Ammon's horn (tissue), 1 donor: ENCODE results near the gene EXOG.

ENCODE experiments used
- DNase-seq: peaks from one replicate; pipeline ENCODE4 v3.0.0-alpha.2; 2016; ENCODE audit warnings: low spot score

The EXOG gene

DNA sequence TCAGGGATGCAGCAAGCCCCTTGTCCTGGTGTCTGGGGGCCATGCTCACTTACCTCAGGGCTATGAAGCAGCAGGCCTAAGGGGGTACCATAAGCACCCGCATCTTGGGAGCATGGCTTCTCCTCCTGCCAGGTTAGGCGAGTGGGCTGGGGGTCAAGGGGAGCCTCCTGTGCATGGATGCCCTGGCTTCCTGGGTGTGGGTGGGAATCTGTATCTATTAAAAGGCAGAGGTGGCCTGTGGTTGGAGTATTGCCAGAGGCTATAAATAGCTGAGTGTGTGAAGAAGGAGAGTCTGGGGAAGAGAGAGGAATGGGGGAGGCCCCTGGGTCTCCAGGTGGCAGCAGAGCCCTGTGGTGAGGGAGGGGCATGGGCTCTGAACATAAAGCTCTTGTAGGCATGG, 22.9 kb upstream of the EXOG start:
- no peak for DNase-seq

GRCh38 chr3:38474928-38475605, 21.1 kb upstream of the EXOG start:
- no peak for DNase-seq

DNA sequence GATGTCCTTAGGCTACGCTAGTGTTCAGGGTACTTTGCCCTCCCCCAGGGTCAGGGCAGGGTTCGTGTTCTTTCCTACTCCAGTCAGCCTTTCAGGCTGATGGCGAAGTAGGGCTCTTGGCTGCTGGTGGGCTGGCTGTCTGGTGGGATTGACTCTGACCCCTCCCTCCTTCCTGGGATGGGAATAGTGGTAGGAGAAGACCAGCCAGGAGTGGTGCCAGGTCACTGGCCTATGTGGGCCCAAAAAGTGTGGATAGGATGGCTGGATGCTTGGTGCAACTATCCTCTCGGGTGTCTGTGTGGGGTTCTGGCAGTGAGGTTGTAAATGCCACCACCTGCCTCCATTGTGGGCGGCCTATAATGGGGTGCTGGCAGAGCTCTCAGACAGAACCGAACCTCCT, 20.4 kb upstream of the EXOG start:
- DNase-seq = no peak

DNA sequence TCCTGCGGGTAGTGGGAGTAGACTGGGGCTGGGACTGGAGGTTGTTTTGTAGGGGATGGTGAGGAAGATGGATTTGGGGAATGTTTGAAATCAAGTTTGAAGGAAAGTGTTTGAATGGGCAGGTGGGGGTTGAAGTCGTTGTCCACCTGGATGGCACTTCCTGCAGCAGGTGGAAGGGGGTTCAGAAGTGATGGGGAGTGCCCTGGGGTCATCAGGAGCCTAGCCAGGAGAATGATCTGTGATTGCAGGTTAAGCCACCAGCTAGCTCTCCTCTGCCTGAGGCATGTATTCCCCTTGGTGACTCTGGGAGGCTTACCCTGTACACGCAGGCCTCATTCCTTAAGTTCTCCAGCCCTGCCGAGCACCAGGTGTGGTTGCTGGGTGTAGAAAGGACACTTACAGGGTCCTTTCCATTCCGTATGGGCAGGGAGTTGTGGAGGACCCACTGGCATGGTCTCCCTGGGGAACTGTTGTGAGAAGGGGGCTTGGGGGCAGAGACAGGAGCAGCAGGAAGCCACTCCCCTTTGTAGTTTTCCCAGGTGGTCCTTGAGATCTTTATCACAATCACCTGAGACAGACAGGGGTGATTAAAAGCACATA, 19.9 kb upstream of the EXOG start:
- DNase-seq = no peak

DNA sequence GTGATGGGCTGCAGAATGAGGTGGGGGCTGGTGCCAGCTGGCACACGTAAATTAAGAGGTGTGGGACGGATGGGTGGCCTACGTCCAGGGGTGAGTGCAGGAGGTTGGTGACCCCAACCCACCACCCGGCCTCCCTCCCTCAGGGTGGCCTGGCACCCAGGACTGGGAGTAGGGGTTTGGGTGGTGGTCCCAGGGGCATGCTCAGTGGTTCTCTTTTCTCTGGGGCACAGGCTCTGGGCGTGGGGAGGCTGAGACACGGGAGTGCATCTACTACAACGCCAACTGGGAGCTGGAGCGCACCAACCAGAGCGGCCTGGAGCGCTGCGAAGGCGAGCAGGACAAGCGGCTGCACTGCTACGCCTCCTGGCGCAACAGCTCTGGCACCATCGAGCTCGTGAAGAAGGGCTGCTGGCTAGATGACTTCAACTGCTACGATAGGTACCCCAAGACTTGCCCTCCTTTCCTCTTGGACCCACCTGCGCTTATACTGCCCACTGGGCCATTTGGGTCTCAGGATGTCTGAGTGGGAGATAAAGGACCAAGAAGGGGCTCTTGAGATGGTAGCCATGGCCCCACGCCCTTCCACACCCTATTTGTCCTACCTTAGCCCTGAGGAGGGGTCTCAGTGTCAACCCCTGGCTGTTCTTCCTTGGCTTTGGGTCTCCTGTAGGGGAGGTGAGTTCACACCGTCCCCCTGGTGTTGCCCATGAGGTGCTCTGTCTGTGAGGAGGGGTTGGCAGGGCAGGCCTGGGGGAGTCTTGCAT, 18.9 kb upstream of the EXOG start:
- no peak for DNase-seq

DNA sequence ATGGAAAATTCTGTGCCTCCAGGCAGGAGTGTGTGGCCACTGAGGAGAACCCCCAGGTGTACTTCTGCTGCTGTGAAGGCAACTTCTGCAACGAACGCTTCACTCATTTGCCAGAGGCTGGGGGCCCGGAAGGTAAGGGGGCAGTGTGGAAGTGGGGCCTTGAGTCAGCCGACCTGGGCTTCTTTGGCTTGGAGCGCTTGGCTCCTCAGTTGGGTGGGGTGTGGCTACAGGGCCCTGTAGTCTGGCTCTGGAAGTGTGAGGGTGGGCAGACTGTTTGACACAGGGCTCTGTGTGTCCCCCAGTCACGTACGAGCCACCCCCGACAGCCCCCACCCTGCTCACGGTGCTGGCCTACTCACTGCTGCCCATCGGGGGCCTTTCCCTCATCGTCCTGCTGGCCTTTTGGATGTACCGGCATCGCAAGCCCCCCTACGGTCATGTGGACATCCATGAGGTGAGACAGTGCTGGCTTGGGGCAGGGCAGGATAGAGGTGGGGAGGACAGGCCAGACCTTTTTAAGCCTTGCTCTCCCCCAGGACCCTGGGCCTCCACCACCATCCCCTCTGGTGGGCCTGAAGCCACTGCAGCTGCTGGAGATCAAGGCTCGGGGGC, 18.2 kb upstream of the EXOG start:
- no peak for DNase-seq

DNA sequence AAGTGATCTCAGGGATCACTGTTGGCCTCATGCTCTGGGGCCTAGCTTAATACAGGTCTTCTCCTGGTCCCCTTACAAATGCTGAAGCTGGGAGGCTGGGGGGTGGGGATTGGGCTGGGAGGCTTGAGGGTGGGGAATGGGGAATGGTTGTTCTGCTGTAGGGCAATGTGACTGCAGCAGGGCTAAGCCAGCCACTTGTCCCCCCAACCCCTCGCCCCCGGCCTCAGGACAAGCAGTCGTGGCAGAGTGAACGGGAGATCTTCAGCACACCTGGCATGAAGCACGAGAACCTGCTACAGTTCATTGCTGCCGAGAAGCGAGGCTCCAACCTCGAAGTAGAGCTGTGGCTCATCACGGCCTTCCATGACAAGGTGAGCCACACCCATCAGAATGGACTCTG, 17.2 kb upstream of the EXOG start:
- no peak for DNase-seq

GRCh38 chr3:38479431-38480092, 16.6 kb upstream of the EXOG start:
- peak; percentile 86 for DNase-seq

- DNase-seq = no peak
Observed at GRCh38 chr3:38480093-38480445, 16.1 kb upstream of the EXOG start.

GRCh38 chr3:38480930-38481329, 15.2 kb upstream of the EXOG start:
- no peak for DNase-seq

GRCh38 chr3:38482951-38483350, 13.2 kb upstream of the EXOG start:
- no peak for DNase-seq

DNA sequence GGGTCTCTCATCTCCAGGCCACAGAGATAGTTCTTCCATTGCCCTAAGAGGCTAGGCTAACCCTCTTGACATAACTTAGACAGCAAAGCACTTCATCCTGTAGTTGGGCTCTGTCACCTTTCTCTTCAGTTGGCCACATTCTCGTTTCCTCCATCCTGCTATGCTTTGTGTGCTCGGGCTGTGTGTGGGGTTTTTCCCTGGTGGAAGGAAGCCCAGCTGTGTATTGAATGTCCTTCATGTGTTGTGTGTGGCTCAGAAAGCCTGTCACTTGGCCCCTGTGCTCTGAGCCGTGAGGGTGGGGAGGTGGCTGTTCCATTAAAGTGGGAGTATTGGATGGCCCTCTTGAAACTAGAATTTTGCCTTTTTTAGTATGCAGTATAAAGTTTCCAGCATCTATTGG, 8.8 kb upstream of the EXOG start:
- no peak for DNase-seq

DNA sequence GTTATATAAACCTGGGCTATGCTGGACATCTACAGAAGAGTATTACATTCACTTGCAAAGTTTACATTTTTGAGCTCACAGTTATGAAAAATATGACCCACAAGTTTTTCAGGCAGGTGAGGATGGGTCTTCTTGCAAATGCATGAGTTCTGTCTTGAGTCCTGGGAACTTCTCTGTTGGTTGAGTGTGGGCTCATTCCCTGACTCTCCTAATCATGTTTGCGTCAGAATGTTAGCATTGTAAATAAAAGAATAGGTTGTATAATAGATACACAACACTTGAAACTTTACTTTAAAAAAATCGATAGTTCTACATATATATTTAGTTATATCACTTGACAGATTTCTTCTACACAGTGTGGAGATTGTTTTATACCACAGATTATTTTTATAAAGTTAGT, 7.2 kb upstream of the EXOG start:
- no peak for DNase-seq

DNA sequence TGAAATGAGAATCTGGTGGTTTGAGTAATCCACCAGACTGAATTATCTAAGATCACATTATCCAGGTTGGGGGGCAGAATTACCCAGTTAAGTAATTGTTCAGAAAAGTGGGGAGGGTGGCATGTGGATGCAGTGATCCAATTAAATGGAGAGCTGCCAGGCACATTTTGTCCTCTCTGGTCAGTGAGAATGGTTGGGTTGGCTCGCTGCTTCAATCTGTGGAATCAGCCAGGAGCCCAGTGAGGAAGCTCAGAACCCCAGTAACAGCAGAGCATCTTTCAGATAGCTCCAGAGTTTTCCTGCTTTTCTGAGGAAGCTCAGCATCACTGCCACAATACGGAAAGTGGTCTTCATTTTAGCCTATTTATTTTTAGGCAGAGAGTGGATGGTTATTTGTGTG, 6.4 kb upstream of the EXOG start:
- DNase-seq = peak; percentile 46

GRCh38 chr3:38490281-38491030, 5.7 kb upstream of the EXOG start:
- DNase-seq = peak; percentile 14

GRCh38 chr3:38491215-38491614, 4.9 kb upstream of the EXOG start:
- no peak for DNase-seq

GRCh38 chr3:38493031-38493430, 3.1 kb upstream of the EXOG start:
- DNase-seq = no peak

DNA sequence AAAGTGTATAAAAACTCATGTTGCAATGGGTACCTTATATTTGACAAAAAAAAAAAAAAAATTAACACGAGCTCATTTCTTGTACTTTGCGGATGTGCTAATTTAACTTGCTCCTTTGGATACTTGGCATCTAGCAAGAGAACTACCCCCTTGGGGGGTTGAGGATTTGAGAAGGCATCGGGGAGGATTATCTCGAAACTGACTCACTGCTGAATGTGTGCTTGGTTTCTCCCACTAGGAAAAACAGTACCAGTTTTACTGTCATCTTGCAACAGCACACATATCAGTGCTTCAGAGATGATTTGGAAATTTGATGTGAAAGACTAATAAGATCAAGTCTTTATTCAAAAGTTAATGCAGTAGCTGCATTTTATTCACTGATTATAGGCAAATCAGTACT, 891 bp downstream of the EXOG start:
- no peak for DNase-seq

- no peak for DNase-seq
Observed at GRCh38 chr3:38500688-38501417, 4.7 kb downstream of the EXOG start.

DNA sequence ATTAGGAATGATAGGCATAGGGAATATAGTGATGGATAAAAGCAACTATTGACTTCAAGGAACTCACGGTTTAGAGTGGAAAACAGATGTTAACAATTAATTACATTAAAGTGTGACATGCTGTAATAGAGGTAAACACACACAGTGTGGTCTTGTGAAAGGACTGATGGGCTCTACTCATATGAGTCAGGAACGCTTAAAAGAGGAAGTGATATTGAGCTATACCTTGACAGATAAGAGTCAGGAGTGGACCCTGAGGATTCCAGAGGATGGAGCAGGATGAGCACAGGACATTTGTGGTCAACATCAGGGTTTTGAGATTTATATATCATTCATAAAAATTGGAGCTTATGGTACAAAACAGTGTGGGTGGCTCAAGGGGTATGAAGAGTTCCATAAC, 11.0 kb downstream of the EXOG start:
- DNase-seq = no peak

GRCh38 chr3:38509732-38510131, 13.6 kb downstream of the EXOG start:
- DNase-seq = no peak
